ENCODE results near the gene ABI2. TPM values are rescaled to one million over a fixed set of nuclear protein-coding genes. Genes with fewer than 3 reads are reported as not detected.
"Not testable (repeated sequence)": the region's sequence is repeated elsewhere in the genome, so short reads cannot be mapped to it uniquely, and the experiment has no call there.

Gene ABI2
- total RNA-seq, 2 experiments from 2014 or later = 33.5 to 35.3 TPM

- Mint-ChIP-seq H3K4me1 (ENCODE audit: low read depth) (no peaks in the 10 kb centered on the region), H3K36me3 (ENCODE audit: low read depth) (peaks cover 8% of the 10 kb centered on the region), H3K27ac (no peak overlapping the region), H3K4me3 (no peak overlapping the region), H3K27me3 (no peaks in the 10 kb centered on the region), H3K9me3 (peaks cover 3% of the 10 kb centered on the region)
- ATAC-seq = no peak
- no peak for DNase-seq
- intact Hi-C loops (cut with micrococcal nuclease) = no loop called here
- ChIA-PET POLR2A (no interaction called here), CTCF (no interaction called here)
- TF ChIP-seq, protein P1, sequence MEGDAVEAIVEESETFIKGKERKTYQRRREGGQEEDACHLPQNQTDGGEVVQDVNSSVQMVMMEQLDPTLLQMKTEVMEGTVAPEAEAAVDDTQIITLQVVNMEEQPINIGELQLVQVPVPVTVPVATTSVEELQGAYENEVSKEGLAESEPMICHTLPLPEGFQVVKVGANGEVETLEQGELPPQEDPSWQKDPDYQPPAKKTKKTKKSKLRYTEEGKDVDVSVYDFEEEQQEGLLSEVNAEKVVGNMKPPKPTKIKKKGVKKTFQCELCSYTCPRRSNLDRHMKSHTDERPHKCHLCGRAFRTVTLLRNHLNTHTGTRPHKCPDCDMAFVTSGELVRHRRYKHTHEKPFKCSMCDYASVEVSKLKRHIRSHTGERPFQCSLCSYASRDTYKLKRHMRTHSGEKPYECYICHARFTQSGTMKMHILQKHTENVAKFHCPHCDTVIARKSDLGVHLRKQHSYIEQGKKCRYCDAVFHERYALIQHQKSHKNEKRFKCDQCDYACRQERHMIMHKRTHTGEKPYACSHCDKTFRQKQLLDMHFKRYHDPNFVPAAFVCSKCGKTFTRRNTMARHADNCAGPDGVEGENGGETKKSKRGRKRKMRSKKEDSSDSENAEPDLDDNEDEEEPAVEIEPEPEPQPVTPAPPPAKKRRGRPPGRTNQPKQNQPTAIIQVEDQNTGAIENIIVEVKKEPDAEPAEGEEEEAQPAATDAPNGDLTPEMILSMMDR (IDR thresholded peaks at IDR 0.05) = no peak
Observed at GRCh38 chr2:203361922-203362321, 33.7 kb downstream of the ABI2 start.

- Mint-ChIP-seq H3K4me1 (ENCODE audit: low read depth) (no peaks in the 10 kb centered on the region), H3K4me3 (no peak overlapping the region), H3K27me3 (no peaks in the 10 kb centered on the region), H3K36me3 (ENCODE audit: low read depth) (peaks cover 15% of the 10 kb centered on the region), H3K9me3 (no peaks in the 10 kb centered on the region), H3K27ac (no peak overlapping the region)
- CTCF ChIA-PET = no interaction called here
- TF ChIP-seq, protein P1 (IDR thresholded peaks at IDR 0.05) = no peak
- intact Hi-C loops (cut with micrococcal nuclease) = no loop called here
- POLR2A ChIA-PET = interaction anchor here (0.6 kb wide), 1 partner anchor 62 kb away, joined by 3 read pairs; no protein-coding TSS in a partner anchor
- ATAC-seq = no peak
- no peak for DNase-seq
Observed at GRCh38 chr2:203366639-203367466, 38.7 kb downstream of the ABI2 start.

GRCh38 chr2:203372706-203373105 is 44.5 kb downstream of the ABI2 start:
- DNase-seq; H3K36me3 Mint-ChIP-seq (ENCODE audit: low read depth); H3K4me1 Mint-ChIP-seq (ENCODE audit: low read depth); H3K27me3 Mint-ChIP-seq; POLR2A ChIA-PET; ATAC-seq; H3K27ac Mint-ChIP-seq; H3K4me3 Mint-ChIP-seq; intact Hi-C loops (cut with micrococcal nuclease); CTCF ChIA-PET; H3K9me3 Mint-ChIP-seq: not testable (repeated sequence)

DNA sequence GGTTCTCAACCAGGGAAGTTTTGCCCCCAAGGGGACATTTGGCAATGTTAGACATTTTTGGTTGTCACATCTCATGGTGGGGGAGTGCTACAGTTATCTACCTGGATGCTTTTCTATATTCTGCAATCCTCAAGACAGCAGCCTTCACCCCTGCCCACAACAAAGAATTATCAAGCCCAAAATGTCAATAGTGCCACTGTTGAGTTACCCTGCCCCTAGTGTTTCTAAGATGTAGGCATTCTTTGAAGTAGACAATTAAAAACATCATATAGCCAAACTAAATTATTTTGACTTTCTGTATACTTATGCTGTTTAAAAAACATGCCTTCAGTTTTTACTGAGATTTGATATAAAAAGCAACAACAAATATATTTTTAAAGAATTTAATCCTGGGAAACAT is 48.0 kb downstream of the ABI2 start:
- Mint-ChIP-seq H3K27me3 (no peaks in the 10 kb centered on the region), H3K4me3 (no peak overlapping the region), H3K27ac (no peak overlapping the region), H3K36me3 (ENCODE audit: low read depth) (peaks cover 1% of the 10 kb centered on the region), H3K9me3 (no peaks in the 10 kb centered on the region), H3K4me1 (ENCODE audit: low read depth) (peaks cover 2% of the 10 kb centered on the region)
- CTCF ChIA-PET = no interaction called here
- POLR2A ChIA-PET = no interaction called here
- ATAC-seq (no peak), DNase-seq (no peak)
- intact Hi-C loops (cut with micrococcal nuclease) = no loop called here
- TF ChIP-seq, protein P1 (IDR thresholded peaks at IDR 0.05) = no peak

DNA sequence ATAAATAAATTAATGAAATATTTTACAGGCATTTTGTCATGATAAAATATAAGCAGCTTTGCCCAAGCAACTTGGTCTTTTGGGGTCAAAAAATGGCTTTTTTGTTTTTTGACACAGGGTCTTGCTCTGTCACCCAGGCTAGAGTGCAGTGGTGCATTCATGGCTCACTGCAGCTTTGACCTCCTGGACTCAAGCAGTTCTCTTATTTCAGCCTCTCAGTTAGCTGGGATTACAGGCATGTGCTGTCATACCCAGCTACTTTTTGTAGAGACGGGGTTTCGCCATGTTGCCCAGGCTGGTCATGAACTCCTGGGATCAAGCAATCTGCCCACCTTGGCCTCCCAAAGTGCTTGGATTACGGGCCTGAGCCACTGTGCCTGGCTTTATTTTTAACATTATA is 51.0 kb downstream of the ABI2 start:
- H3K4me1 Mint-ChIP-seq (ENCODE audit: low read depth) = peaks cover 2% of the 10 kb centered on the region
- no peak overlapping the region for H3K27ac Mint-ChIP-seq
- ChIA-PET CTCF (interaction anchor here (1.0 kb wide), 1 partner anchor 74 kb away, joined by 3 read pairs; no protein-coding TSS in a partner anchor), POLR2A (no interaction called here)
- H3K4me3 Mint-ChIP-seq = no peak overlapping the region
- ATAC-seq (no peak), DNase-seq (no peak)
- no peaks in the 10 kb centered on the region for H3K27me3 Mint-ChIP-seq
- TF ChIP-seq, protein P1 (IDR thresholded peaks at IDR 0.05) = no peak
- H3K36me3 Mint-ChIP-seq (ENCODE audit: low read depth) = peaks cover 2% of the 10 kb centered on the region
- H3K9me3 Mint-ChIP-seq = no peaks in the 10 kb centered on the region
- intact Hi-C loops (cut with micrococcal nuclease) = no loop called here
